Sigmoid colon (tissue), 4 donors: ENCODE data around the gene TES.

Experiments used
- EP300 ChIP-seq, 4 donors: sonication (generic); formaldehyde crosslinking; IDR thresholded peaks; one replicate each; pipeline ENCODE4 v1.6.1; 2017; ENCODE audit warnings: antibody characterized with exemption in 4 of 4
- POLR2A ChIP-seq, 2 donors: fragments of 450-650 bp; IDR thresholded peaks; one replicate each; pipeline ENCODE4 v1.6.1; 2016; ENCODE audit warnings: antibody characterized with exemption in 2 of 2, mild to moderate bottlenecking in 2 of 2, moderate library complexity in 2 of 2
- POLR2AphosphoS5 ChIP-seq, 4 donors: sonication (generic); formaldehyde crosslinking; IDR thresholded peaks; one replicate each; pipeline ENCODE4 v1.6.1; 2017; ENCODE audit warnings: antibody characterized with exemption in 4 of 4
- TF ChIP-seq, protein P1 (sequence below), 4 experiments: fragments of 450-650 bp in 3 of 4; fragments of 200-600 bp in 1 of 4; IDR thresholded peaks; one replicate each; pipeline ENCODE4 v1.5.1; 2016 to 2019; ENCODE audit warnings: antibody characterized with exemption in 4 of 4, mild to moderate bottlenecking in 3 of 4, moderate library complexity in 2 of 4

DNA sequence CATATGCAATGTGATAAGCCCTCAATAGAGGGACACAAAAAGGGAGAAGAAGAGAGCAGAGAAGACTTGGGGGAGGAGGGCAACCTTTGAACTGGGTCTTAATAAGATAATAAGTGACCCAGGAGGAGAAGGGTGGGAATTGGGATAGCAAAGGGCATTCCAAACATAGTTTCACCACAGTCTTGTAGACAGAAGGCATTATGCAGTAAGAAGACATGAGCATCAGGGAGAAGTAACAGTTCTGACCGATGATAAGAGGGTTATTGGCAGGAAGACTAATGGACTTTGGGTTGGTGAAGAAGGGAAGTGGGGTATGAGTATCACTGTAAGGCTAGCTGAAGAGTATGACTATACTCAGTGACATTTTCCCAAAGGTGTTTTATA, 63.6 kb downstream of the TES start:
- TF ChIP-seq, protein P1, sequence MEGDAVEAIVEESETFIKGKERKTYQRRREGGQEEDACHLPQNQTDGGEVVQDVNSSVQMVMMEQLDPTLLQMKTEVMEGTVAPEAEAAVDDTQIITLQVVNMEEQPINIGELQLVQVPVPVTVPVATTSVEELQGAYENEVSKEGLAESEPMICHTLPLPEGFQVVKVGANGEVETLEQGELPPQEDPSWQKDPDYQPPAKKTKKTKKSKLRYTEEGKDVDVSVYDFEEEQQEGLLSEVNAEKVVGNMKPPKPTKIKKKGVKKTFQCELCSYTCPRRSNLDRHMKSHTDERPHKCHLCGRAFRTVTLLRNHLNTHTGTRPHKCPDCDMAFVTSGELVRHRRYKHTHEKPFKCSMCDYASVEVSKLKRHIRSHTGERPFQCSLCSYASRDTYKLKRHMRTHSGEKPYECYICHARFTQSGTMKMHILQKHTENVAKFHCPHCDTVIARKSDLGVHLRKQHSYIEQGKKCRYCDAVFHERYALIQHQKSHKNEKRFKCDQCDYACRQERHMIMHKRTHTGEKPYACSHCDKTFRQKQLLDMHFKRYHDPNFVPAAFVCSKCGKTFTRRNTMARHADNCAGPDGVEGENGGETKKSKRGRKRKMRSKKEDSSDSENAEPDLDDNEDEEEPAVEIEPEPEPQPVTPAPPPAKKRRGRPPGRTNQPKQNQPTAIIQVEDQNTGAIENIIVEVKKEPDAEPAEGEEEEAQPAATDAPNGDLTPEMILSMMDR (IDR thresholded peaks at IDR 0.05) = no peak
- no peak for TF ChIP-seq POLR2AphosphoS5 (IDR thresholded peaks at IDR 0.05)
- no peak for TF ChIP-seq POLR2A (IDR thresholded peaks at IDR 0.05)
- no peak for TF ChIP-seq EP300 (IDR thresholded peaks at IDR 0.05)
